Measurements from ENCODE around the gene ASXL1.
"Not testable (repeated sequence)": the region's sequence is repeated elsewhere in the genome, so short reads cannot be mapped to it uniquely, and the experiment has no call there.

DNA sequence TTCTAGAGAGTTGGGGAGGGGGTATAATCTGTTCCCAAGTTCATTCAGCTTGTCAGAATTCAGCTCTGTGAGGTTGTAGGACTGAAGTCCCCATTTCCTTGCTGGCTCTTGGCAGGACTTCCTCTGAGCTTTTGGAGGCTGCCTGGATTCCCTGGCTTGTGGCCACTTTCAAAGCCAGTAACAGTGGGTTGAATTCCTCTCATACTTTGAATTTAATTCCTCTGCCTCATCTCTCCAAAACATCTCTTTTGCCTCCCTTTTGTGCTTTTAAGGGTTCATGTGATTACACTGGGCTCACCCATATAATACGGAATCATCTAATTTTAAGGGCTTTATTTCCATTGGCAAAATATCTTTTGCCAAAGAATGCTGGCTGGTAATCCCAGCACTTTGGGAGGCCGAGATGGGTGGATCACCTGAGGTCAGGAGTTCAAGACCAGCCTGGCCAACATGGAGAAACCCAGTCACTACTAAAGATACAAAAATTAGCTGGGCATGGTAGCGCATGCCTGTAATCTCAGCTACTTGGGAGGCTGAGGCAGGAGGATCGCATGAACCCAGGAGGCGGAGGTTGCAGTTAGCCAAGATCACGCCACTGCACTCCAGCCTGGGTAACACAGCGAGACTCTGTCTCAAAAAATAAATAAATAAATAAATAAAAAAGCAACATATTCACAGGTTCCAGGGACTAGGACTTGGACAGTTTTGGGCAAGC, 2.1 kb upstream of the ASXL1 start:
- TF ChIP-seq, protein P1, sequence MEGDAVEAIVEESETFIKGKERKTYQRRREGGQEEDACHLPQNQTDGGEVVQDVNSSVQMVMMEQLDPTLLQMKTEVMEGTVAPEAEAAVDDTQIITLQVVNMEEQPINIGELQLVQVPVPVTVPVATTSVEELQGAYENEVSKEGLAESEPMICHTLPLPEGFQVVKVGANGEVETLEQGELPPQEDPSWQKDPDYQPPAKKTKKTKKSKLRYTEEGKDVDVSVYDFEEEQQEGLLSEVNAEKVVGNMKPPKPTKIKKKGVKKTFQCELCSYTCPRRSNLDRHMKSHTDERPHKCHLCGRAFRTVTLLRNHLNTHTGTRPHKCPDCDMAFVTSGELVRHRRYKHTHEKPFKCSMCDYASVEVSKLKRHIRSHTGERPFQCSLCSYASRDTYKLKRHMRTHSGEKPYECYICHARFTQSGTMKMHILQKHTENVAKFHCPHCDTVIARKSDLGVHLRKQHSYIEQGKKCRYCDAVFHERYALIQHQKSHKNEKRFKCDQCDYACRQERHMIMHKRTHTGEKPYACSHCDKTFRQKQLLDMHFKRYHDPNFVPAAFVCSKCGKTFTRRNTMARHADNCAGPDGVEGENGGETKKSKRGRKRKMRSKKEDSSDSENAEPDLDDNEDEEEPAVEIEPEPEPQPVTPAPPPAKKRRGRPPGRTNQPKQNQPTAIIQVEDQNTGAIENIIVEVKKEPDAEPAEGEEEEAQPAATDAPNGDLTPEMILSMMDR (IDR thresholded peaks at IDR 0.05; ENCODE audit: low read length), result not testable (repeated sequence)
- TF ChIP-seq EZH2 (IDR thresholded peaks at IDR 0.05; ENCODE audit: borderline replicate concordance, low read length), result not testable (repeated sequence)
